IPS DF 6.9 (cell line): ENCODE results near the gene FLRT2.

ENCODE experiments used
- DNase-seq: peaks from one replicate; pipeline ENCODE4 v3.0.0-alpha.2; 2013; ENCODE audit warnings: low read depth, low spot score
- H3K27ac ChIP-seq: one replicate; pipeline ENCODE4 v1.5.1; 2013; ENCODE audit warnings: low read length, control low read depth
- H3K27me3 ChIP-seq: 2 replicates; pipeline ENCODE4 v1.6.1; 2013; ENCODE audit warnings: mild to moderate bottlenecking, low read length; ENCODE audit not compliant: control insufficient read depth, insufficient read depth
- H3K36me3 ChIP-seq: 2 replicates; pipeline ENCODE4 v1.6.1; 2013; ENCODE audit warnings: low read length; ENCODE audit not compliant: control insufficient read depth, insufficient read depth
- H3K4me1 ChIP-seq: 2 replicates; pipeline ENCODE4 v1.6.1; 2013; ENCODE audit warnings: low read length; ENCODE audit not compliant: control insufficient read depth, insufficient read depth
- H3K4me3 ChIP-seq: 2 replicates; pipeline ENCODE4 v1.5.1; 2013; ENCODE audit warnings: mild to moderate bottlenecking, low read length
- H3K9me3 ChIP-seq: 2 replicates; pipeline ENCODE4 v1.6.1; 2013; ENCODE audit warnings: low read length, inconsistent platforms; ENCODE audit not compliant: control insufficient read depth, insufficient read depth
- WGBS: extraction: QIAGEN DNeasy Blood & Tissue Kit; methylation state at CpG from one replicate; pipeline ENCODE4 v1.1.7; 2013; ENCODE audit warnings: mixed read lengths, missing lambda C conversion rate; ENCODE audit not compliant: insufficient read length, insufficient coverage; 5-methylcytosine and 5-hydroxymethylcytosine counted together

FLRT2 gene

GRCh38 chr14:85516239-85517113 is 13.5 kb upstream of the FLRT2 start:
- H3K4me1 ChIP-seq = no peaks in the 10 kb centered on the region
- no peaks in the 10 kb centered on the region for H3K9me3 ChIP-seq
- no peak for DNase-seq
- no peak overlapping the region for H3K27ac ChIP-seq
- WGBS = no CpG with 5 or more reads among the region's 5 CpGs
- no peak overlapping the region for H3K4me3 ChIP-seq
- no peaks in the 10 kb centered on the region for H3K36me3 ChIP-seq
- no peaks in the 10 kb centered on the region for H3K27me3 ChIP-seq

GRCh38 chr14:85517114-85517688 is 12.7 kb upstream of the FLRT2 start:
- H3K4me1 ChIP-seq = no peaks in the 10 kb centered on the region
- no peaks in the 10 kb centered on the region for H3K27me3 ChIP-seq
- H3K4me3 ChIP-seq = no peak overlapping the region
- WGBS = 100% methylated on average over 1 of the region's 2 CpGs
- H3K36me3 ChIP-seq = no peaks in the 10 kb centered on the region
- H3K27ac ChIP-seq = no peak overlapping the region
- no peak for DNase-seq
- H3K9me3 ChIP-seq = no peaks in the 10 kb centered on the region

GRCh38 chr14:85519661-85520305 is 10.2 kb upstream of the FLRT2 start:
- Histone ChIP-seq H3K4me1 (no peaks in the 10 kb centered on the region), H3K27ac (no peak overlapping the region)

GRCh38 chr14:85520581-85520980 is 9.4 kb upstream of the FLRT2 start:
- no peaks in the 10 kb centered on the region for H3K4me1 ChIP-seq
- H3K27ac ChIP-seq = no peak overlapping the region
- H3K9me3 ChIP-seq = no peaks in the 10 kb centered on the region
- no peak overlapping the region for H3K4me3 ChIP-seq
- H3K27me3 ChIP-seq = no peaks in the 10 kb centered on the region
- DNase-seq = no peak
- H3K36me3 ChIP-seq = no peaks in the 10 kb centered on the region
- WGBS = no CpG with 5 or more reads among the region's 4 CpGs

More at GRCh38 chr14:85519661-85520305, 10.2 kb upstream of the FLRT2 start:
- no peaks in the 10 kb centered on the region for H3K27me3 ChIP-seq
- H3K4me3 ChIP-seq = no peak overlapping the region
- DNase-seq = no peak
- no CpG with 5 or more reads among the region's 1 CpG for WGBS
- H3K36me3 ChIP-seq = no peaks in the 10 kb centered on the region
- H3K9me3 ChIP-seq = no peaks in the 10 kb centered on the region

GRCh38 chr14:85523624-85524023 is 6.3 kb upstream of the FLRT2 start:
- no CpG with 5 or more reads among the region's 2 CpGs for WGBS

GRCh38 chr14:85527006-85527405 is 2.9 kb upstream of the FLRT2 start:
- no peak for DNase-seq
- H3K4me3 ChIP-seq = no peak overlapping the region
- no peak overlapping the region for H3K27ac ChIP-seq
- no peaks in the 10 kb centered on the region for H3K36me3 ChIP-seq
- peaks cover 28% of the 10 kb centered on the region for H3K27me3 ChIP-seq
- H3K4me1 ChIP-seq = peaks cover 1% of the 10 kb centered on the region; the same call in 1 of the 2 replicates
- no CpG with 5 or more reads among the region's 1 CpG for WGBS
- no peaks in the 10 kb centered on the region for H3K9me3 ChIP-seq

More at GRCh38 chr14:85523624-85524023, 6.3 kb upstream of the FLRT2 start:
- no peak for DNase-seq
- no peaks in the 10 kb centered on the region for H3K9me3 ChIP-seq
- no peaks in the 10 kb centered on the region for H3K27me3 ChIP-seq
- H3K4me1 ChIP-seq = no peaks in the 10 kb centered on the region
- no peaks in the 10 kb centered on the region for H3K36me3 ChIP-seq
- no peak overlapping the region for H3K27ac ChIP-seq
- H3K4me3 ChIP-seq = no peak overlapping the region

GRCh38 chr14:85527445-85528035 is 2.4 kb upstream of the FLRT2 start:
- 100% methylated on average over 2 of the region's 3 CpGs for WGBS
- no peak overlapping the region for H3K27ac ChIP-seq

GRCh38 chr14:85528080-85528896 is 1.7 kb upstream of the FLRT2 start:
- peaks cover 35% of the 10 kb centered on the region for H3K27me3 ChIP-seq
- H3K4me3 ChIP-seq = no peak overlapping the region
- DNase-seq = no peak
- H3K9me3 ChIP-seq = no peaks in the 10 kb centered on the region
- WGBS = no CpG with 5 or more reads among the region's 7 CpGs
- H3K4me1 ChIP-seq = peaks cover 1% of the 10 kb centered on the region; the same call in 1 of the 2 replicates
- H3K36me3 ChIP-seq = no peaks in the 10 kb centered on the region
- no peak overlapping the region for H3K27ac ChIP-seq

More at GRCh38 chr14:85527445-85528035, 2.4 kb upstream of the FLRT2 start:
- no peaks in the 10 kb centered on the region for H3K36me3 ChIP-seq
- peaks cover 33% of the 10 kb centered on the region for H3K27me3 ChIP-seq
- DNase-seq = no peak
- H3K4me3 ChIP-seq = no peak overlapping the region
- H3K4me1 ChIP-seq = peaks cover 1% of the 10 kb centered on the region; the same call in 1 of the 2 replicates
- H3K9me3 ChIP-seq = no peaks in the 10 kb centered on the region

- no peak overlapping the region for H3K27ac ChIP-seq
- peak overlapping the region; percentile 23; the same call in 1 of the 2 replicates for H3K4me3 ChIP-seq
- peaks cover 1% of the 10 kb centered on the region; the same call in 1 of the 2 replicates for H3K4me1 ChIP-seq
- no CpG with 5 or more reads among the region's 29 CpGs for WGBS
- no peaks in the 10 kb centered on the region for H3K36me3 ChIP-seq
- no peaks in the 10 kb centered on the region for H3K9me3 ChIP-seq
- peaks cover 37% of the 10 kb centered on the region for H3K27me3 ChIP-seq
- no peak for DNase-seq
Observed at GRCh38 chr14:85528897-85529631, 880 bp upstream of the FLRT2 start.
